GM23248 (cell line): ENCODE results near the gene EPOP.

ENCODE experiments used
- EZH2 ChIP-seq: fragments of 200-600 bp; sonication (generic); IDR thresholded peaks from 2 replicates; pipeline ENCODE4 v1.6.1; 2018; ENCODE audit warnings: antibody characterized with exemption, mild to moderate bottlenecking; ENCODE audit not compliant: insufficient read depth, poor library complexity, severe bottlenecking
- EZH2phosphoT487 ChIP-seq: fragments of 200-600 bp; sonication (generic); IDR thresholded peaks from 2 replicates; pipeline ENCODE4 v1.6.1; 2018; ENCODE audit warnings: antibody characterized with exemption, moderate library complexity, mild to moderate bottlenecking, low read depth; ENCODE audit not compliant: insufficient read depth

- TF ChIP-seq EZH2phosphoT487 (no peak), EZH2 (no peak)
These were observed 17.6 kb downstream of the EPOP start for GRCh38 chr17:38656959-38657823.
